Panc1 (cell line): ENCODE measurements around the gene OR52E1.

ENCODE experiments used
- TCF7L2 ChIP-seq: IDR thresholded peaks from 2 replicates; pipeline ENCODE4 v1.6.1; 2011; ENCODE audit warnings: mild to moderate bottlenecking, low read depth, low read length, inconsistent platforms
- TF ChIP-seq, protein P1 (sequence below): fragments of 450-650 bp; IDR thresholded peaks from 2 replicates; pipeline ENCODE4 v1.5.1; 2017; ENCODE audit warnings: mild to moderate bottlenecking

DNA sequence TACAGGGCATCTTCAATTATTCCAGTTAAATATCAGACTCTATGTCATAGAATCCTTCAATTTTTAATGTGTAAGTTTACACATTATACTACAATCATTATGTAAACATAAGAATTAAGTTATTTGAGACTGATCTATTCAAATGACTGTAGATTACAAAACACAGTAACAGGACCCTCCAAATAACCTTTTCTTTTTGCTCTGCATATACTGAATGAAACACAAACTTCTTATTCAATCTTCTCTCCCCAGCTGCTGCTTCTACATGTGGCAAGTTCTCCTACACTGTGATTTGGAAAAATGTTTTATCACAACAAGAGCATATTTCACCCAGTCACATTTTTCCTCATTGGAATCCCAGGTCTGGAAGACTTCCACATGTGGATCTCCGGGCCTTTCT lies 23.1 kb upstream of the OR52E1 start, which contains the start of gene OR52J3:
- no peak for TF ChIP-seq TCF7L2
- TF ChIP-seq, protein P1, sequence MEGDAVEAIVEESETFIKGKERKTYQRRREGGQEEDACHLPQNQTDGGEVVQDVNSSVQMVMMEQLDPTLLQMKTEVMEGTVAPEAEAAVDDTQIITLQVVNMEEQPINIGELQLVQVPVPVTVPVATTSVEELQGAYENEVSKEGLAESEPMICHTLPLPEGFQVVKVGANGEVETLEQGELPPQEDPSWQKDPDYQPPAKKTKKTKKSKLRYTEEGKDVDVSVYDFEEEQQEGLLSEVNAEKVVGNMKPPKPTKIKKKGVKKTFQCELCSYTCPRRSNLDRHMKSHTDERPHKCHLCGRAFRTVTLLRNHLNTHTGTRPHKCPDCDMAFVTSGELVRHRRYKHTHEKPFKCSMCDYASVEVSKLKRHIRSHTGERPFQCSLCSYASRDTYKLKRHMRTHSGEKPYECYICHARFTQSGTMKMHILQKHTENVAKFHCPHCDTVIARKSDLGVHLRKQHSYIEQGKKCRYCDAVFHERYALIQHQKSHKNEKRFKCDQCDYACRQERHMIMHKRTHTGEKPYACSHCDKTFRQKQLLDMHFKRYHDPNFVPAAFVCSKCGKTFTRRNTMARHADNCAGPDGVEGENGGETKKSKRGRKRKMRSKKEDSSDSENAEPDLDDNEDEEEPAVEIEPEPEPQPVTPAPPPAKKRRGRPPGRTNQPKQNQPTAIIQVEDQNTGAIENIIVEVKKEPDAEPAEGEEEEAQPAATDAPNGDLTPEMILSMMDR, result no peak
